ENCODE data around the gene CD99L2. TPM values are rescaled to one million over a fixed set of nuclear protein-coding genes. Genes with fewer than 3 reads are reported as not detected.

CD99L2 gene
- total RNA-seq, 1 experiment from 2014 or later: 29.5 TPM

DNA sequence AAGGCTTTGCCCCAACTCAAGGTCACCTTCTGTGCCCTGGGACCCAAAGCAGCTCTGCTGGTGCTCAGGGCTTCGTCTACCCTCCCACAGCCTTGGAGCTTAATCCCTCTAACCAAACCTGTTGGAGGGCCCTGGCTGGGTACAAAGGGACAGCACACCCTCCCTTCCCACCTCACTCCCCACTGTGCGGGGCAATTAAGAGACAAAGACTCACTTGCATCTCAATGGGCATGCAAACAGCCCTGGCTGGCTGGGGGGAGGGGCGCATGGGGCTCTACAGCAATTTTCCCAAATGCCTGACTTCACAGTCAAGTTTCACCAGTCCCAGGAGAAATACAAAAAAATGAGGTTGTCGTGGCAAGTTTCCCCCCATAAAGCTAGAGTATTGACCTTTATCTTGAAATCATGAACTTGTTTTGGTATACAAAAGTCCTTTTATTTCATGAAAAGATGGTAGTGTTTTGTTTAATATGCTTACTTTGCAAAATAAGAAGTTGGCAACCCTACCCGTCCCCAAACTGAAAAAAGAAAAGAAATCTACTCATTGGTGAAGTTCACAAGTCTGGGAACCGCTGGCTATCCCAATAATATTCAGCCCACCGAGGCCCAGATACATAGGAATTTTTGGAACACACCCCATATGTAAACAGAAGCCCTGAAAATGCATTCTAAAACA lies 4.1 kb upstream of the CD99L2 start:
- BruUV-seq (replicated peaks): no TSS peak
- H3K27ac ChIP-seq (ENCODE audit: low read depth, low read length, poor library complexity, severe bottlenecking): no peak overlapping the region
- no peaks in the 10 kb centered on the region for H3K27me3 ChIP-seq (replicated peaks; ENCODE audit: insufficient read depth, low read depth, low read length, poor library complexity)
- H3K36me3 ChIP-seq (ENCODE audit: insufficient read depth, low read length, poor library complexity, severe bottlenecking): no peaks in the 10 kb centered on the region
- ChIA-PET CTCF (no interaction called here), POLR2A (ENCODE audit: low non-redundant PET) (no interaction called here)
- no peaks in the 10 kb centered on the region for H3K4me1 ChIP-seq (ENCODE audit: insufficient read depth, low read length, poor library complexity, severe bottlenecking)
- DNase-seq (ENCODE audit: low spot score): peak; percentile 37
- intact Hi-C loops (cut with micrococcal nuclease; ENCODE audit: unreplicated experiment): loop anchor here (5.0 kb wide), 1 partner anchor 80 kb away; the partner anchor contains the start of gene HMGB3
- no peaks in the 10 kb centered on the region for H3K9me3 ChIP-seq (ENCODE audit: low read depth, low read length, poor library complexity, severe bottlenecking)
- H3K4me3 ChIP-seq (ENCODE audit: low read depth, low read length, poor library complexity, severe bottlenecking): no peak overlapping the region
- no peak for TF ChIP-seq EZH2 (IDR thresholded peaks at IDR 0.05; ENCODE audit: borderline replicate concordance, low read depth, low read length, poor library complexity, severe bottlenecking)
- TF ChIP-seq, protein P1, sequence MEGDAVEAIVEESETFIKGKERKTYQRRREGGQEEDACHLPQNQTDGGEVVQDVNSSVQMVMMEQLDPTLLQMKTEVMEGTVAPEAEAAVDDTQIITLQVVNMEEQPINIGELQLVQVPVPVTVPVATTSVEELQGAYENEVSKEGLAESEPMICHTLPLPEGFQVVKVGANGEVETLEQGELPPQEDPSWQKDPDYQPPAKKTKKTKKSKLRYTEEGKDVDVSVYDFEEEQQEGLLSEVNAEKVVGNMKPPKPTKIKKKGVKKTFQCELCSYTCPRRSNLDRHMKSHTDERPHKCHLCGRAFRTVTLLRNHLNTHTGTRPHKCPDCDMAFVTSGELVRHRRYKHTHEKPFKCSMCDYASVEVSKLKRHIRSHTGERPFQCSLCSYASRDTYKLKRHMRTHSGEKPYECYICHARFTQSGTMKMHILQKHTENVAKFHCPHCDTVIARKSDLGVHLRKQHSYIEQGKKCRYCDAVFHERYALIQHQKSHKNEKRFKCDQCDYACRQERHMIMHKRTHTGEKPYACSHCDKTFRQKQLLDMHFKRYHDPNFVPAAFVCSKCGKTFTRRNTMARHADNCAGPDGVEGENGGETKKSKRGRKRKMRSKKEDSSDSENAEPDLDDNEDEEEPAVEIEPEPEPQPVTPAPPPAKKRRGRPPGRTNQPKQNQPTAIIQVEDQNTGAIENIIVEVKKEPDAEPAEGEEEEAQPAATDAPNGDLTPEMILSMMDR (conservative IDR thresholded peaks at IDR 0.05; ENCODE audit: low read depth, low read length): no peak

- no peaks in the 10 kb centered on the region for H3K27me3 ChIP-seq (replicated peaks; ENCODE audit: insufficient read depth, low read depth, low read length, poor library complexity)
- H3K36me3 ChIP-seq (ENCODE audit: insufficient read depth, low read length, poor library complexity, severe bottlenecking): no peaks in the 10 kb centered on the region
- H3K4me1 ChIP-seq (ENCODE audit: insufficient read depth, low read length, poor library complexity, severe bottlenecking): no peaks in the 10 kb centered on the region
- CTCF ChIA-PET: no interaction called here
- H3K27ac ChIP-seq (ENCODE audit: low read depth, low read length, poor library complexity, severe bottlenecking): peak overlapping the region; percentile 55
- BruUV-seq (replicated peaks): no TSS peak
- no peak for TF ChIP-seq EZH2 (IDR thresholded peaks at IDR 0.05; ENCODE audit: borderline replicate concordance, low read depth, low read length, poor library complexity, severe bottlenecking)
- TF ChIP-seq, protein P1 (conservative IDR thresholded peaks at IDR 0.05; ENCODE audit: low read depth, low read length): no peak
- peak overlapping the region; percentile 67 for H3K4me3 ChIP-seq (ENCODE audit: low read depth, low read length, poor library complexity, severe bottlenecking)
- intact Hi-C loops (cut with micrococcal nuclease; ENCODE audit: unreplicated experiment): no loop called here
- H3K9me3 ChIP-seq (ENCODE audit: low read depth, low read length, poor library complexity, severe bottlenecking): no peaks in the 10 kb centered on the region
- DNase-seq (ENCODE audit: low spot score): peak; percentile 37
- POLR2A ChIA-PET (ENCODE audit: low non-redundant PET): no interaction called here
Observed at GRCh38 chrX:150899191-150899757, 806 bp upstream of the CD99L2 start.

DNA sequence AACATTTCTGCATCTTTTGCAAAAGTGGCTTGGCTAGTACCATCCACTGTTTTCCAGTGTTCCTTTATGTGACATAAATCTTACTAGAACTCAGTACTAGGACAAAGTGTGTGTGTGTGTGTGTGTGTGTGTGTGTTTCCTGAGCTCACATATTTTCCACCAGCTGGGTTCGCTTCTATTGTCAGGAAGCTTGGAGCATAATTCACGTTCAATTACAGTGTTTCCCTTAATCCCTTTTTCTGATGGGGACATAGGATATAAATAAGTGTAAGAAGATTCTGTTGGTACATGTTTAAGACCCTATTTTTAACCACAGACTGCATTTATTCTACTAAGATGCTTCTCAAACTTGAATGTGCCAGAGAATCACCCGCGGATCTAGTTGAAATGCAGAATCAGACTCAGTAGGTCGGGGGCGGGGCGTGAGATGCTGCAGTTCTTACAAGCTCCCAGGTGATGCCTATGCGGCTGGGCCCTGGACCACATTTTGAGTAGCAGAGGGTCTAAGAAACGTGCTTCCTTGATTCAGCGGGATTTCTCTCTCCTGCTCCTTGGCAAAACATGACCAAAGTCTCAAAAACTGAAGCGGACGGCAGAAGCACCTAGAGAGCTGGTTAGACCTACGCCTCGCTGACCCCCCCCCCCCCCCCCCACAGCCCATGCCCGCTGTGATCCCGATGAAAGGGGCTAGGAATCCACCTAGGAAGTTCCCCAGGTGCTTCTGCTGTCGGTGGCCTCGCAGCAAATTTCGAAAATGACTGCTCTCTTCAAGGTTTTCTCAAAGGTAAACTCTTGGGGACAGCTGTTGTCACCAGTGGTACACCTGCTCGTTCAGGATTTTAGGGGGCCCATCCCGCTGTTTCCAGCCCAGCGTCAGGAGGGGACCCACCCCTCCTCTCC lies 797 bp downstream of the CD99L2 start:
- Histone ChIP-seq H3K27ac (ENCODE audit: low read depth, low read length, poor library complexity, severe bottlenecking) (peak overlapping the region; percentile 82), H3K36me3 (ENCODE audit: insufficient read depth, low read length, poor library complexity, severe bottlenecking) (no peaks in the 10 kb centered on the region), H3K4me1 (ENCODE audit: insufficient read depth, low read length, poor library complexity, severe bottlenecking) (no peaks in the 10 kb centered on the region), H3K9me3 (ENCODE audit: low read depth, low read length, poor library complexity, severe bottlenecking) (no peaks in the 10 kb centered on the region), H3K4me3 (ENCODE audit: low read depth, low read length, poor library complexity, severe bottlenecking) (peak overlapping the region; percentile 67), H3K27me3 (replicated peaks; ENCODE audit: insufficient read depth, low read depth, low read length, poor library complexity) (no peaks in the 10 kb centered on the region)
- intact Hi-C loops (cut with micrococcal nuclease; ENCODE audit: unreplicated experiment): no loop called here
- POLR2A ChIA-PET (ENCODE audit: low non-redundant PET): no interaction called here
- CTCF ChIA-PET: interaction anchor here (0.7 kb wide), 1 partner anchor 125 kb away, joined by 6 read pairs; no protein-coding TSS in a partner anchor
- TSS peak; percentile 75 for BruUV-seq (replicated peaks)
- DNase-seq (ENCODE audit: low spot score): peak; percentile 29
- TF ChIP-seq, protein P1 (conservative IDR thresholded peaks at IDR 0.05; ENCODE audit: low read depth, low read length): no peak
- no peak for TF ChIP-seq EZH2 (IDR thresholded peaks at IDR 0.05; ENCODE audit: borderline replicate concordance, low read depth, low read length, poor library complexity, severe bottlenecking)

Measured in A673 (cell line).